Panc1 (cell line): ENCODE measurements around the gene RAPGEF1.

Experiments
- POLR2AphosphoS5 ChIP-seq: IDR thresholded peaks from 2 replicates; pipeline ENCODE4 v1.6.1; 2012; ENCODE audit warnings: mild to moderate bottlenecking, low read depth, low read length, moderate library complexity
- SIN3A ChIP-seq: IDR thresholded peaks from 2 replicates; pipeline ENCODE4 v1.6.1; 2012; ENCODE audit warnings: low read depth, mild to moderate bottlenecking, low read length, moderate library complexity, borderline replicate concordance; ENCODE audit not compliant: insufficient read depth
- TF ChIP-seq, protein P1 (sequence below): fragments of 450-650 bp; IDR thresholded peaks from 2 replicates; pipeline ENCODE4 v1.5.1; 2017; ENCODE audit warnings: mild to moderate bottlenecking

DNA sequence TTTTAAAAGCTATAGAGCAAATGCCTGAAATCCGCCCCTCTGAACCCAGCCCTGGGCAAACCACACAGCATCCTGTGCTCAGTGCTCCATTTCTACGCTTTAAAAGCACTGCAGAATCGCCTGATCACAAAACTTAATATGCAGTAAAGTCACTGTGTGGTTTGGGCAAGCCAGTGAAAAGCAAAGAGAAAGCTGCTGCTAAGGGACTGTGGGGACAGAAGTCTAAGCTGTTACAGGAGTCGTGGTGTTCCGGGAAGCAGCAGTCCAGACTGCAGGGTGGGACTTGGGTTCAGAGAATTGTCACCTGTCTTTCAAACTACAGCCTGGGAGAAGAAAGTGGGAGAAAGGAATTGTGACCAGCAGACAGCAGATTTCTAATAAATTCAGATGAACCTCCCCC lies 8.2 kb downstream of the RAPGEF1 start:
- TF ChIP-seq, protein P1, sequence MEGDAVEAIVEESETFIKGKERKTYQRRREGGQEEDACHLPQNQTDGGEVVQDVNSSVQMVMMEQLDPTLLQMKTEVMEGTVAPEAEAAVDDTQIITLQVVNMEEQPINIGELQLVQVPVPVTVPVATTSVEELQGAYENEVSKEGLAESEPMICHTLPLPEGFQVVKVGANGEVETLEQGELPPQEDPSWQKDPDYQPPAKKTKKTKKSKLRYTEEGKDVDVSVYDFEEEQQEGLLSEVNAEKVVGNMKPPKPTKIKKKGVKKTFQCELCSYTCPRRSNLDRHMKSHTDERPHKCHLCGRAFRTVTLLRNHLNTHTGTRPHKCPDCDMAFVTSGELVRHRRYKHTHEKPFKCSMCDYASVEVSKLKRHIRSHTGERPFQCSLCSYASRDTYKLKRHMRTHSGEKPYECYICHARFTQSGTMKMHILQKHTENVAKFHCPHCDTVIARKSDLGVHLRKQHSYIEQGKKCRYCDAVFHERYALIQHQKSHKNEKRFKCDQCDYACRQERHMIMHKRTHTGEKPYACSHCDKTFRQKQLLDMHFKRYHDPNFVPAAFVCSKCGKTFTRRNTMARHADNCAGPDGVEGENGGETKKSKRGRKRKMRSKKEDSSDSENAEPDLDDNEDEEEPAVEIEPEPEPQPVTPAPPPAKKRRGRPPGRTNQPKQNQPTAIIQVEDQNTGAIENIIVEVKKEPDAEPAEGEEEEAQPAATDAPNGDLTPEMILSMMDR = no peak
- TF ChIP-seq POLR2AphosphoS5 (no peak), SIN3A (no peak)
